IPS-18c (cell line): Measurements from ENCODE around the gene NOP14.
"Not testable (repeated sequence)": the region's sequence is repeated elsewhere in the genome, so short reads cannot be mapped to it uniquely, and the experiment has no call there.

Experiments used
- H3K4me3 ChIP-seq: 2 replicates; pipeline ENCODE4 v1.7.0; 2013; ENCODE audit warnings: low read depth, mild to moderate bottlenecking, low read length, moderate library complexity; ENCODE audit not compliant: insufficient read depth
- H3K9me3 ChIP-seq: one replicate; pipeline ENCODE4 v1.6.1; 2013; ENCODE audit warnings: mild to moderate bottlenecking, low read length, moderate library complexity; ENCODE audit not compliant: control insufficient read depth, insufficient read depth

NOP14 gene

GRCh38 chr4:2963175-2963965, at the start of gene NOP14, which contains the start of gene GRK4:
TSS of gene NOP14 (minus strand) at chr4:2963406. CDS start at chr4:2963319, 87 bp downstream.
TSS of gene GRK4 (plus strand) at chr4:2963571. CDS start at chr4:2964071, 500 bp downstream.
- peak within 1 kb of the TSS; percentile 84 for H3K4me3 ChIP-seq
- H3K9me3 ChIP-seq: peaks cover 4% of the 10 kb centered on the region

GRCh38 chr4:3011456-3012220, 48.4 kb upstream of the NOP14 start:
- no peak overlapping the region for H3K4me3 ChIP-seq
- H3K9me3 ChIP-seq: no peaks in the 10 kb centered on the region

DNA sequence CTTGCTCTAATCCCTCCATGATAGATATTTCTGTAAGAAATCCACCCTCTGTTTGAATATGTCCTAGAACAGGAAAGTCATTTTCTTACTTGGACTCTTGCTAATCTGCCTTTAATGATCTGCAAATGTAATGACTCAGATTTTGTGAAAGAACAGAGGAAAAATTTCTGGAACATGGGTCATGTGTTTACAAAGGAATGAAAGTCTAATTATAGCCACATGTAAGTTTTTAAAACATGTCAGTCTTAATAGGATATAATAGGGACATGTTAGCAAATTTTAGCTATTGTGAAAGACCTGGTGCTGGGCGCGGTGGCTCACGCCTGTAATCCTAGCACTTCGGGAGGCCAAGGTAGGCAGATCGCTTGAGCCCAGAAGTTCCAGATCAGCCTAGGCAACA, 47.8 kb upstream of the NOP14 start:
- no peaks in the 10 kb centered on the region for H3K9me3 ChIP-seq

GRCh38 chr4:3010577-3010976, 47.4 kb upstream of the NOP14 start:
- no peaks in the 10 kb centered on the region for H3K9me3 ChIP-seq
- H3K4me3 ChIP-seq: no peak overlapping the region

More for the DNA sequence above, 47.8 kb upstream of the NOP14 start:
- no peak overlapping the region for H3K4me3 ChIP-seq

DNA sequence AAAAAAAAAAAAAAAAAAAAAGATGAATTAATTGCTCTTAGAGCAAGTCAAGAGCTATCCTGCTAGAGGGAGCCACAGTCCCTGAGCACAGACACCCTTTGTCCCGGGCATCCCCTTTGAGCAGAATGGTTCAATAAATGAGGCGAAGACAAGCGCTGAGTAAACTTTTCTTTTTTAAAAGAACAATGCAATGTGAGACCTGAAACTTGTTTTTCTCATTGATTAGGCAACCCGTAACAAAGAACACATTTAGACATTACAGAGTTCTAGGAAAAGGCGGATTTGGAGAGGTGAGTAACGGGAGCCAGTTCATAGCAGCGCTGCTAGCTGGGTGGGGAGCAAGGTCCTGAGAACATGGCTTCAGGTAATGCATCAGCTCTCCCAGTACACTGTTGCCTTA, 46.2 kb upstream of the NOP14 start:
- Histone ChIP-seq H3K9me3 (no peaks in the 10 kb centered on the region), H3K4me3 (no peak overlapping the region)

- Histone ChIP-seq H3K4me3 (no peak overlapping the region), H3K9me3 (no peaks in the 10 kb centered on the region)
Measured at GRCh38 chr4:3007724-3008123, 44.5 kb upstream of the NOP14 start.

- Histone ChIP-seq H3K4me3 (no peak overlapping the region), H3K9me3 (no peaks in the 10 kb centered on the region)
Measured at GRCh38 chr4:2996415-2996814, 33.2 kb upstream of the NOP14 start.

- Histone ChIP-seq H3K4me3 (no peak overlapping the region), H3K9me3 (no peaks in the 10 kb centered on the region)
Measured at GRCh38 chr4:2995546-2996265, 32.5 kb upstream of the NOP14 start.

GRCh38 chr4:2994917-2995316, 31.7 kb upstream of the NOP14 start:
- Histone ChIP-seq H3K9me3 (no peaks in the 10 kb centered on the region), H3K4me3 (no peak overlapping the region)

GRCh38 chr4:2991243-2991642, 28.0 kb upstream of the NOP14 start:
- H3K4me3 ChIP-seq: no peak overlapping the region
- peaks cover 2% of the 10 kb centered on the region for H3K9me3 ChIP-seq

DNA sequence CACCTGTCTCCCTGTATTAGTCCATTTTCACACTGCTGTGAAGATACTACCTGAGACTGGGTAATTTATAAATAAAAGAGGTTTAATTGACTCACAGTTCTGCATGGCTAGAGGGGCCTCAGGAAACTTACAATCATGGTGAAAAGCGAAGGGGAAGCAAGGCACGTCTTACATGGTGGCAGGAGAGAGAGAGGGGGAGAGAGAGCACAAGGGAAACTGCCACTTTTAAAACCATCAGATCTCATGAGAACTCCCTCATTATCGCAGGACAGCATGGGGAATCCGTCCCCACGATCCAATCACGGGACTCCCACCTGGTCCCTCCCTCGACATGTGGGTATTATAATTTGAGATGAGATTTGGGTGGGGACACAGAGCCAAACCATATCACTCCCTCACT, 20.5 kb upstream of the NOP14 start:
- H3K9me3 ChIP-seq, H3K4me3 ChIP-seq: not testable (repeated sequence)

GRCh38 chr4:2982012-2982411, 18.8 kb upstream of the NOP14 start:
- H3K9me3 ChIP-seq: peaks cover 7% of the 10 kb centered on the region
- H3K4me3 ChIP-seq: no peak overlapping the region

- no peak overlapping the region for H3K4me3 ChIP-seq
- peaks cover 5% of the 10 kb centered on the region for H3K9me3 ChIP-seq
Measured at GRCh38 chr4:2981256-2981819, 18.1 kb upstream of the NOP14 start.

- peaks cover 5% of the 10 kb centered on the region for H3K9me3 ChIP-seq
- no peak overlapping the region for H3K4me3 ChIP-seq
Measured at GRCh38 chr4:2977211-2978088, 14.2 kb upstream of the NOP14 start.

- H3K9me3 ChIP-seq: no peaks in the 10 kb centered on the region
- H3K4me3 ChIP-seq: no peak overlapping the region
Measured at GRCh38 chr4:2971275-2971674, 8.1 kb upstream of the NOP14 start.

DNA sequence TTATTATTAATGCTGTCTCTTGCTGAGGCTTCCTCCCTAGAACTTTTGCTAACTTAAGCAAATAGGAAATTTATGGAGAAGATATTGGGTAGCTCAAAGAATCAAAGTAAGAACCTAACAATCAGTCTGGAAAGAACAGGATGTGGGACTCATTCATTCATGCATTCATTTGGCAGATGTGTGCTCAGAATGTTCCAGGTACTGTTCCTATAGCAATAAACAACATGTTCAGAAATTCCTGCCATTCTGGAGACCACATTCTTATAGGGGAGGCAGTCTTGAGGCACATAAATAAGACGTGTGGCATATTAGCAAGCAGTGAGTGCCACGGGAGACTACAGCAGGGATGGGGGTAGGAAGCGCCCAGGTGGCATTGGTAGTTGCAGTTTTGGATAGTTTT, 5.2 kb upstream of the NOP14 start:
- H3K4me3 ChIP-seq: no peak overlapping the region

More for the DNA sequence above, 5.2 kb upstream of the NOP14 start:
- peaks cover 4% of the 10 kb centered on the region for H3K9me3 ChIP-seq
